Fibroblast of the aortic adventitia (primary cell): Measurements from ENCODE around the gene SLC25A21. TPM values are rescaled to one million over a fixed set of nuclear protein-coding genes. Genes with fewer than 3 reads are reported as not detected.

Experiments used
- DNase-seq: peaks from one replicate; pipeline ENCODE4 v3.0.0-alpha.2; 2010; ENCODE audit warnings: low read depth
- H3K4me3 ChIP-seq: 2 replicates; pipeline ENCODE4 v1.5.1; 2011; ENCODE audit warnings: low read depth, mild to moderate bottlenecking, control low read depth, low read length, moderate library complexity
- CTCF ChIP-seq: IDR thresholded peaks from 2 replicates; pipeline ENCODE4 v1.5.1; 2011; ENCODE audit warnings: mild to moderate bottlenecking, low read length, control low read depth, inconsistent platforms; ENCODE audit not compliant: insufficient read depth
- total RNA-seq: library from RNA; depleted of rRNA; stranded (reverse); fragments of >200 nt; gene quantifications from 2 replicates; pipeline ENCODE4 v1.2.3, GENCODE V29; 2012; ENCODE audit warnings: low replicate concordance

SLC25A21 gene
- total RNA-seq, 1 donor, result 1.2 TPM

- no peak for TF ChIP-seq CTCF
- no peak for DNase-seq
- no peak overlapping the region for H3K4me3 ChIP-seq
Observed at GRCh38 chr14:36676236-36676635, 496.2 kb downstream of the SLC25A21 start.

GRCh38 chr14:36675581-36675980, 496.8 kb downstream of the SLC25A21 start:
- no peak overlapping the region for H3K4me3 ChIP-seq
- TF ChIP-seq CTCF, result no peak
- no peak for DNase-seq

- no peak for DNase-seq
- no peak for TF ChIP-seq CTCF
- no peak overlapping the region for H3K4me3 ChIP-seq
Observed at GRCh38 chr14:36674659-36675058, 497.7 kb downstream of the SLC25A21 start.

GRCh38 chr14:36672095-36672494, 500.3 kb downstream of the SLC25A21 start:
- H3K4me3 ChIP-seq, result no peak overlapping the region
- TF ChIP-seq CTCF, result no peak
- no peak for DNase-seq

- no peak for DNase-seq
- no peak for TF ChIP-seq CTCF
- H3K4me3 ChIP-seq, result no peak overlapping the region
Observed at GRCh38 chr14:36671149-36671548, 501.3 kb downstream of the SLC25A21 start.

- H3K4me3 ChIP-seq, result no peak overlapping the region
- no peak for TF ChIP-seq CTCF
- no peak for DNase-seq
Observed at GRCh38 chr14:36667679-36668078, 504.7 kb downstream of the SLC25A21 start.

- no peak for DNase-seq
- no peak overlapping the region for H3K4me3 ChIP-seq
- TF ChIP-seq CTCF, result no peak
Observed at GRCh38 chr14:36666416-36667206, 505.8 kb downstream of the SLC25A21 start.
